Kidney capillary endothelial cell (primary cell): ENCODE measurements around the gene SH3D21.

Experiments
- DNase-seq: peaks from one replicate; pipeline ENCODE4 v3.0.0-alpha.2; 2018; ENCODE audit warnings: low spot score

Gene SH3D21

DNA sequence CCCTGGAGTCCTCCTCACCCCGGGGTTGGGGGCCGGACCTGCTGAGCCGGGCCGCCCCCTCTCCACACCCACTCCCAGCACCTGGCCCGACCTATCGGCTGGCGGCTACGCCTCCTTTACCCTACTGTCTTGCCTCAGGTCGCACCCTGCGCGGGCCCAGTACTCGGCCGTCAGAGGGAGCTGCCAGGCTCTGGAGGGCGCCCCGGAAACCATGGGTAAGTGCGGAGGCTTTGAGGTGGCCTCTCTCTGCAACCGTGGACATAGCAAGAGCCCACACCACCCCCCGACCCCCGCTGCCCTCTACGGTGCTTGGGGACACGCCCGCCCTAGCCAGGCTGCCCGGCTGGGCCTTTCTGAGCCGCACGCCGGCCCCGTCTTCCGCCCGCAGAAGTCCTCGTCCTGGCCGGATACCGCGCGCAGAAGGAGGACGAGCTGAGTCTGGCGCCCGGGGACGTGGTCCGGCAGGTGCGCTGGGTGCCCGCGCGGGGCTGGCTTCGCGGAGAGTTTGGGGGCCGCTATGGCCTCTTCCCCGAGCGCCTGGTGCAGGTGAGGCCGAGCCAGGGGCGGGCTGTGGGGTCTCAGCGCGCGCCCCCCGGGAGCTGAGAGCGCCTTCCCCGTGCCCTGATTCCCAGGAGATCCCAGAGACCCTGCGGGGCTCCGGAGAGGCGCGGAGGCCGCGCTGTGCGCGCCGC lies at the start of gene SH3D21:
Gene SH3D21, plus strand, starts transcription at position 159 of the 692 bp plus-strand sequence. Its CDS starts 53 bp downstream, at position 212.
- peak; percentile 36 for DNase-seq

DNA sequence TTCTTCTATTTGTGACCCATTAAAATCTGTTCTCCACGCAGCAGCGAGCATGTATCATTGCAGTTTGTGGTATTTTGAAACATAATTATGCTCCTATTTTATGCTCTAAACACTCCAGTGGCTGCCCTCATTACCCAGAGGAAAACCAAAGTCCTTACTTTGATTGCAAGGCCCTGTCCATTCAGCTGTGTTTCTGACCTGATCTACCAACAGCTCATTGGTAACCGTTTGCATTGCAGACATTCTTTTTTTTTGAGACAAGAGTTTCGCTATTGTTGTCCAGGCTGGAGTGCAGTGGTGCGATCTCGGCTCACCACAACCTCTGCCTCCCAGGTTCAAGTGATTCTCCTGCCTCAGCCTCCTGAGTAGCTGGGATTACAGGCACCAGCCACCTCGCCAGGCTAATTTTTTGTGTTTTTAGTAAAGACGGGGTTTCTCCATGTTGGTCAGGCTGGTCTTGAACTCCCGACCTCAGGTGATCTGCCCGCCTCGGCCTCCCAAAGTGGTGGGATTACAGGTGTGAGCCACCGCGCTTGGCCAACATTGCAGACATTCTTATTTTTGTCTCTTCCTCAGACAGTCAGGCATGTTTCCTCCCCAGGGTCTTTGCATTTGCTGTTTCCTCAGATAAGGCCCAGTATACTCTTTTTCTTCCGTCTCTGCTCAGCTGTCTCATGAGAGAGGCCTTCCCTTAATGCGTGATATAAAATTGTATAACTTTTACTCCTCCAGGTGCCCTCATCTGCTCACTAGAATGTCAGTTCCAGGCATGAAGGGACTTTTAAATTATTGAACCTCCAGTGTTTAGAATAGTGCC lies 49.4 kb upstream of the SH3D21 start:
- DNase-seq: no peak

DNA sequence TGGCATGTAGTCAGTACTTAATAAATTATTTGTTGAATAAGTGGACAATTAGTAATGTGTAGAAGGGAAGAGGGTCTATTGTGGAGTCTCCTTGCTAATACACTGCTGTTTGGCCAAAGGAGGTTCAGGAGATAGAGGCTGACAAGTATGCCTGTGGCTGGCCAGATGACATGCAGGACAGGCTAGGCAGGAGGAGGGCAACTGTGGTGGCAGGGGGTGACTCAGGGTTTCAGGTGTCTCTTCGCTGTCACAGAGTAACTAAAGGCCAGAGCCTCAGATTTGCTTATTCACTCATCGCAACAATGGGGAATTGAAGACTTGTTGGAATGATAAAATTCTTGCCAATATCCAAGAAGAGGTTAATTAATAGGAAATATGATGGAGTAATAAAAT lies 48.8 kb upstream of the SH3D21 start:
- no peak for DNase-seq

DNA sequence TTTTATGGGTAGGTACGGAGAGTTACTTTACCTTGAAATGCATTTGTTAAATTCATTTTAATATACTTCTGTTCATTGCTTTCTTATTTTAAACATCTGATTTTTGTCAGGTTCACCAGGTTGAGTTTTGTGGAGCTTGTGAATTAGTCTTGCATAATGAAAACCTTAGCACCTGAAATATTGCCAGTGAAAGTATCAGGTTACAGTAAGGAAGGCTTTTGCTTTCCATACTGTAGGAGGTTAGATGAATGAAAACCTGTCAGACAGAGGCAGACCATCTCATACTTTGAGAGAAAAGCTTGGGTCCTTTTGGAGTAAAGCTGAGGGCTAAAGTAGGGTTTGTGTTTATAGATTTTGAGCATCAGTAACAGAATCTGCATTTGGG lies 47.2 kb upstream of the SH3D21 start:
- DNase-seq: no peak

GRCh38 chr1:36268981-36269380 lies 37.2 kb upstream of the SH3D21 start:
- DNase-seq: no peak

- DNase-seq: no peak
Observed at GRCh38 chr1:36269408-36269838, 36.7 kb upstream of the SH3D21 start.

GRCh38 chr1:36273024-36273423 lies 33.1 kb upstream of the SH3D21 start:
- no peak for DNase-seq

DNA sequence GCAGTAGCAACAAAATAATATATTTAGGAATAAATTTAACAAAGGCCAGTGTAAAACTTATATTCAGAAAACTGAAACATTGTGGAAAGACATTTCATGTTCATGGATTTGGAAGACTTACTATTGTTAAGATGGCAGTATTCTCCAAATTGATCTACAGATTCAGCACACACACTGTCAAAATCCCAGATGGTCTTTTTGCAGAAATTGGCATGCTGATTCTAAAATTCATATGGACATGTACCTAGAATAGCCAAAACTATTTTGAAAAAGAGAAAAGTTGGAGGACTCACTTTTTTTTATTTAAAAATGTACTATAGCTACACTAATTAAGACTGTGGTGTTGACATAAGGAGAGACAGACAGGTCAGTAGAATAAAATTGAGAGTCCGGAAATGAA lies 32.0 kb upstream of the SH3D21 start:
- no peak for DNase-seq

DNA sequence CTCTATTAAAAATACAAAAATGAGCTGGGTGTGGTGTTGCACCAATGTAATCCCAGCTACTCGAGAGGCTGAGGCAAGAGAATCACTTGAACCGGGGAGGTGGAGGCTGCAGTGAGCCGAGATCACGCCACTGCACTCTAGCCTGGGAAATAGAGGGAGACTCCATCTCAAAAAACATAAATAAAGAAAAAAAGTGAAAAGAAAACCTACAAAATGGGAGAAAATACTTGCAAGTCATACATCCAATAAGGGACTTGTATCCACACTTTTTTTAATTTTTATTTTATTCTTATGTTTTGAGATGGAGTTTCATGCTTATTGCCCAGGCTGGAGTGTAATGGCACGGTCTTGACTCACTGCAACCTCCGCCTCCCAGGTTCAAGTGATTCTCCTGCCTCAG lies 29.5 kb upstream of the SH3D21 start:
- no peak for DNase-seq

- no peak for DNase-seq
Observed at GRCh38 chr1:36279110-36279788, 26.9 kb upstream of the SH3D21 start.

GRCh38 chr1:36279789-36280296 lies 26.3 kb upstream of the SH3D21 start:
- DNase-seq: no peak

DNA sequence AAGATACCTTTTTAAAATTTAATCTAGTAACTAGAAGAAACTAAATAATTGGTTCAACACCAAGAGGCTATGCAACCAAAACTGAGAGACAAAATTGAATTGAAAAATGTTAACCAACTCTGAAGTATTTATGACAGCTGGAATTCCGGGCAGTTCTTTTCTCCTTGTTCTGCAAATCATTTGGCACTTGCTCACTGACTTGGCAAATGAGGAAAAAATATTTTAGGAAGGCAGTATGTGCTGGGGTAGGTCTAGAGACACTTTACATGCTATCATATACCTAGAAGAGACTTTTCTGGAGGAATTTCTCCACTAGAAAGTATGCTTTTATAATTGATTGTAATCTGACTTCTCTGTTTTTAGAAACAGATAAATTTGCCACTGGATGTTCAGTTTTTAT lies 22.1 kb upstream of the SH3D21 start:
- DNase-seq: no peak

DNA sequence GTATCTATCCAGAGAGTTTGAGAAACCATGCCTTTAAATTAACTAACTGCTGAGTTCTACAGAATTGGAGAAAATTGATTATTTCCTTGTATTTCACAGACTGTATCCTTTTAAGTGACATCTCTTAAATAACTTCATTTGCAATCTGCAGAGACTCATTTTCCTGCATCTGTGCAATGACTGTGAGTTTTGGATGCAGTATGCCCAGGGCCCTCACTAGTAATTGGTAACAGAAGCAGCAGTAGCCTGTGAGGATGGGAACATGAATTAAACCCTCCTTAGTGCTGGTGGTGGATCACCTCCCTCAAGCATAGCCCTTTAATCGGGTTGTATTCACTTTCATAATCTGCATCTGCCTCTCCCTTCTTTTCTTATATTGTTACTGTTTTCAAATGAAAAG lies 21.7 kb upstream of the SH3D21 start:
- DNase-seq: no peak

DNA sequence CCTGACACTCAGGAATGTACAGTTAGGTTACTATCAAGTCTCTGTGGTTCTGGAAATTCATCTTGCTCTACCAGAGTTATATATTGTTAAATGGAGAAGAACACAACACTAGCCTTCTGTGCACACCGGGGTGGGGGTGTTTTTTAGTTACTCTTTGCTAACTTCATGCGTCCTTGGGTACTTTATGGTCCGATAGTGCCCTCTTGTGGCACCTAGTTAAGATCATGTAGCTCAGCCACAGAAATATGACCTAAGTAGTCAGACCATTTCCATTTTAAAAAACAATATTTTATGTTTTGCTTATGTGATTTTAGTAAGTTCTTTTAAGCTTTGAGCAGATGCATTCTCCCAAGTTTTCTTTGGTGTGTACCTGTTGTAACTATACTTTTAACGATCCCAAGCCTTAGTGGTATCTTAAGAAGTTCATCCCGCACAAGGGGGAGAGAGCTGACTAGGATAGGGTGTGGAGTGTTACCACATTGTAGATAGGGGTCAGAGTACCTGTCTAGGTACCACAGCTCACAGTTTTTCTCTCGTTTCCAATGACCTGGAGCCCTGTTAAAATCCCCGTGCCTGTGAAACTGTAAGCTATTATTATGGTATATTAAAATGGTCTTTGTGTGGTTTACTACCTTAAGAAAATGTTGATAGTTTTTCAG lies 20.6 kb upstream of the SH3D21 start:
- DNase-seq: peak; percentile 76

- no peak for DNase-seq
Observed at GRCh38 chr1:36286802-36287201, 19.4 kb upstream of the SH3D21 start.

DNA sequence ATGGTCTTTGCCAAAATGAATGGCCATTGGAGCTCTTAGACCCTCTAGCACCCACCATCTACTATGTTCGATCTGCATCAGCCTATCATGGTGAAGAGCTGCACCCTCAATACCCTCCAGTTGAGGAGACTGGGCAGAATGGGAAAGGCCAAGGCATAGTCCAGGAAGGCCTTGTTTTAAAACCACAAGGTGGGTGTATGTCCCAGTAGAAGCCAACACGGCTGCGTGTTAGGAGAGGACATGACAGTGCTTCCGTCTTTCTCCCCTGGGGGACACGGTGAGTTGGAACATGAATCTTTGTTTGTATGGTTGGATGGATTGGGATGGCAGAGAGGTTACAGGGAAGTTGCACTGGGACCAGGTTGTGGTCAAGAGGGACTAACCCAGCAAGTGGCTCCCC lies 18.6 kb upstream of the SH3D21 start:
- DNase-seq: no peak

DNA sequence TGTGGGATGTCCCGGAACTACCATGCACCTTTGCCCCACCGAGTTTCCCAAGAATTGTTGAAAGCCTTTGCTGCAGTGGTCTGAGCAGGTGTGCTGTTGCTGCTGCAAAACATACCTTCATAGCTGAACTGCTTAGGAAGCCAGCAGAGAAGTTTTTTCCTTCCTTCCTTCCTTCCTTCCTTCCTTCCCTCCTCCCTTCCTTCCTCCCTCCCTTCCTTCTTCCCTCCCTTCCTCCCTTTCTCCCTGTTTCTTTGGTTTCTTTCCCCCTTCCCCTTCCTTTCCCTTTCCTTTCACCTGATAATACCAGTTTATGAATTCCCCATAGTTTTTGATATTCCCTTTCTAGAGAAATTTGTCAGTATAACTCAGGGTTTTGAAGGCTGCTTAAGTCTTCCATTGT lies 10.8 kb upstream of the SH3D21 start:
- DNase-seq: no peak

DNA sequence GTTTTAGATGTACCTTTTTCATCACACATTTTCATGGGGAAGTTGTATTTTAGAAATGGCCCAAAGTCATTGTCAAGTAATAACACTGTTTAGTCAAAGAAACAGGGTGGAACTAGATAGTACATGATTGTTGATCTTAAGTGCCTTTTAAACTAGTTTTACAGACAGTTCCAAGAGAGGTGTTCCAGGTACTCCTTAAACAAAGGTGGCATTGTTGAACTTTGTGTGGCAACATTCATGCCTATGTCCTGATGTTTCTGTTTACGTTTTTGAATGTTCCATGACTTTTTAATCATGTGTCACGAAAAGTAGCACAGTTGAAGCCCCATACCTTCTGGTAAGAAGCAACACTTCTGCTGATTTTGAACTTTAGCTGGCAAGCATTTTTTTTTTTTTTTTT lies 9.1 kb upstream of the SH3D21 start:
- DNase-seq: no peak

GRCh38 chr1:36298640-36299039 lies 7.5 kb upstream of the SH3D21 start:
- no peak for DNase-seq

- peak; percentile 58 for DNase-seq
Observed at GRCh38 chr1:36300526-36300925, 5.6 kb upstream of the SH3D21 start.

DNA sequence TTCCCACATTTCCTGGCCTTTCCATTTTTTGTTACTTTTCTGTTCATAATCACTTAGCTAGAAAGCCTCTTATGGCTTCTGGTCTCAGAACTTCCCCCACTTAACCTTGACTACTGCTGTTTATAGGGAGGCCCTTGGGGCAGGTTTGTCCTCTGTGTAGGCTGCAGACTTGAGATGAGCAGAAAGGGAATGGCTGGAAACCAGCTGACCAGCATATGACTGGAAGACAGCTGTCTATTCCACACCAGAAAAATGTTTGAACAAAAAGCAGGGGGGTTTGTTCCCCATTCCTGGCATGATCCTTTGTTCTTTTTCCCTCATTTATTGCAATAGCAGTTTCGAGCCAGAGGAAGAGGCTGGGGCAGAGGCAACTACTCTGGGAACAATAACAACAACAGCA lies 4.9 kb upstream of the SH3D21 start:
- DNase-seq: no peak

- no peak for DNase-seq
Observed at GRCh38 chr1:36303244-36303643, 2.9 kb upstream of the SH3D21 start.
